Sigmoid colon (tissue), 3 donors: ENCODE measurements around the gene ARL13B.

Experiments used
- POLR2A ChIP-seq, 2 donors: fragments of 450-650 bp; IDR thresholded peaks; one replicate each; pipeline ENCODE4 v1.6.1; 2016; ENCODE audit warnings: antibody characterized with exemption in 2 of 2, mild to moderate bottlenecking in 2 of 2, moderate library complexity in 2 of 2
- TF ChIP-seq, protein P1 (sequence below), 4 experiments: fragments of 450-650 bp in 3 of 4; fragments of 200-600 bp in 1 of 4; IDR thresholded peaks; one replicate each; pipeline ENCODE4 v1.5.1; 2016 to 2019; ENCODE audit warnings: antibody characterized with exemption in 4 of 4, mild to moderate bottlenecking in 3 of 4, moderate library complexity in 2 of 4

DNA sequence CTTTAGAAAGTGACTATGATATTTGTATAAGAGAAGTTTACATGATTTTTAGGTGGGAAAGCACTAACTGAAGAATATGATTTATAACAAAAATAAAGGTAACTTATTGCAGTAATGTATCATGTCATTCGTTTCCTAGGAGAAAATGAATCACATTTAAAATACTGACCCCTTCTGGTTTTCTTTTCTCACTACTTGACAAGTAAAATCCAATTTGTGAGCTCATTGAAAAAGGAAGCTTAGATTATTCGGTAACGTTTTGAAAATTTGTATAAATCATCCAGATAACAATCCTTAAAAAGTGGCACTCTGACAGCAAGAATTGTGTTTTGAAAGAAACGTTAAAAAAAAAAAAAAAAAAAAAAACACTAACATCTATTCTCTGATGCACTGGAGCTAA is 121.9 kb downstream of the ARL13B start:
- TF ChIP-seq, protein P1, sequence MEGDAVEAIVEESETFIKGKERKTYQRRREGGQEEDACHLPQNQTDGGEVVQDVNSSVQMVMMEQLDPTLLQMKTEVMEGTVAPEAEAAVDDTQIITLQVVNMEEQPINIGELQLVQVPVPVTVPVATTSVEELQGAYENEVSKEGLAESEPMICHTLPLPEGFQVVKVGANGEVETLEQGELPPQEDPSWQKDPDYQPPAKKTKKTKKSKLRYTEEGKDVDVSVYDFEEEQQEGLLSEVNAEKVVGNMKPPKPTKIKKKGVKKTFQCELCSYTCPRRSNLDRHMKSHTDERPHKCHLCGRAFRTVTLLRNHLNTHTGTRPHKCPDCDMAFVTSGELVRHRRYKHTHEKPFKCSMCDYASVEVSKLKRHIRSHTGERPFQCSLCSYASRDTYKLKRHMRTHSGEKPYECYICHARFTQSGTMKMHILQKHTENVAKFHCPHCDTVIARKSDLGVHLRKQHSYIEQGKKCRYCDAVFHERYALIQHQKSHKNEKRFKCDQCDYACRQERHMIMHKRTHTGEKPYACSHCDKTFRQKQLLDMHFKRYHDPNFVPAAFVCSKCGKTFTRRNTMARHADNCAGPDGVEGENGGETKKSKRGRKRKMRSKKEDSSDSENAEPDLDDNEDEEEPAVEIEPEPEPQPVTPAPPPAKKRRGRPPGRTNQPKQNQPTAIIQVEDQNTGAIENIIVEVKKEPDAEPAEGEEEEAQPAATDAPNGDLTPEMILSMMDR (IDR thresholded peaks at IDR 0.05), result no peak
- no peak for TF ChIP-seq POLR2A (IDR thresholded peaks at IDR 0.05)
